ENCODE results near the gene MYH2.

GRCh38 chr17:10471858-10472257, 77.6 kb downstream of the MYH2 start:
- no peak for TF ChIP-seq CTBP1 (IDR thresholded peaks at IDR 0.05; ENCODE audit: borderline replicate concordance)
- TF ChIP-seq HDGF (IDR thresholded peaks at IDR 0.05; ENCODE audit: borderline replicate concordance): no peak
- TF ChIP-seq NFRKB (IDR thresholded peaks at IDR 0.05): no peak
- TF ChIP-seq ZNF384 (IDR thresholded peaks at IDR 0.05): no peak
